Body of pancreas (tissue), 4 donors: ENCODE results near the gene IGF2BP3.

ENCODE experiments used
- CTCF ChIP-seq, 7 experiments: fragments of 450-650 bp in 4 of 7; fragments of 200-600 bp in 3 of 7; sonication (generic) in 3 of 7; IDR thresholded peaks; one replicate each; pipeline ENCODE4 v1.5.1; 2016 to 2019; ENCODE audit warnings: antibody characterized with exemption in 7 of 7
- POLR2A ChIP-seq, 3 donors: fragments of 450-650 bp; IDR thresholded peaks; one replicate each; pipeline ENCODE4 v1.6.1; 2016; ENCODE audit warnings: antibody characterized with exemption in 3 of 3, mild to moderate bottlenecking in 2 of 3

GRCh38 chr7:23415198-23415597 lies 55.1 kb downstream of the IGF2BP3 start:
- TF ChIP-seq POLR2A (IDR thresholded peaks at IDR 0.05), result no peak
- no peak for TF ChIP-seq CTCF (IDR thresholded peaks at IDR 0.05)
